BJ (cell line): Measurements from ENCODE around the gene CPEB1. TPM values are rescaled to one million over a fixed set of nuclear protein-coding genes. Genes with fewer than 3 reads are reported as not detected.

Source experiments
- CTCF ChIA-PET: fragments of 350-600 bp; formaldehyde crosslinking; extraction: SDS; loops from one replicate; lab custom pipeline; 2021; ENCODE audit warnings: antibody characterized with exemption, inconsistent platforms; lab: Yijun Ruan, JAX
- POLR2A ChIA-PET: fragments of 300-600 bp; sonication (Branson Sonifier 250); formaldehyde crosslinking; extraction: SDS; loops from one replicate; lab custom pipeline; 2021; ENCODE audit warnings: antibody characterized with exemption; lab: Charles Lee
- DNase-seq: peaks from one replicate; pipeline ENCODE4 v3.0.0-alpha.2; 2011; ENCODE audit warnings: low read depth
- H3K27me3 ChIP-seq: 2 replicates; pipeline ENCODE4 v1.6.0; 2011; ENCODE audit warnings: low read length; ENCODE audit not compliant: control insufficient read depth, insufficient read depth
- H3K36me3 ChIP-seq: 2 replicates; pipeline ENCODE4 v1.5.1; 2011; ENCODE audit warnings: low read length; ENCODE audit not compliant: control insufficient read depth, insufficient read depth
- H3K4me3 ChIP-seq: 2 replicates; pipeline ENCODE4 v1.5.1; 2011; ENCODE audit warnings: low read depth, mild to moderate bottlenecking, control low read depth, low read length
- CTCF ChIP-seq: IDR thresholded peaks from 2 replicates; pipeline ENCODE4 v1.5.1; 2011; ENCODE audit warnings: low read depth, mild to moderate bottlenecking, control low read depth, inconsistent platforms, low read length, moderate library complexity; ENCODE audit not compliant: insufficient read depth
- polyA plus RNA-seq: library from polyadenylated mRNA; depleted of rRNA; stranded (reverse); fragments of >200 nt; gene quantifications from 2 replicates; pipeline ENCODE4 v1.2.3, GENCODE V29; 2011

CPEB1 gene
- polyA plus RNA-seq, 1 experiment, result 4.1 TPM

- peaks cover 15% of the 10 kb centered on the region for H3K36me3 ChIP-seq
- CTCF ChIA-PET, result interaction anchor here (0.6 to 2.4 kb wide), 12 partner anchors 9 to 520 kb away, joined by 3 to 25 read pairs (median 4); partner anchors contain the start of genes C15orf40 and WHAMM
- peak; percentile 98 for TF ChIP-seq CTCF
- DNase-seq, result peak; percentile 76
- H3K27me3 ChIP-seq, result no peaks in the 10 kb centered on the region
- peak within 1 kb of the TSS; percentile 91 for H3K4me3 ChIP-seq
- POLR2A ChIA-PET, result interaction anchor here (0.6 to 1.4 kb wide), 4 partner anchors 9 to 530 kb away, joined by 3 to 5 read pairs (median 4); no protein-coding TSS in a partner anchor
Measured at GRCh38 chr15:82540055-82540983, 106.8 kb downstream of the CPEB1 start, which contains the start of gene RPS17. Gene RPS17 (minus strand): TSS chr15:82540457. CDS start chr15:82540428, 29 bp downstream.

- no peak for TF ChIP-seq CTCF
- ChIA-PET CTCF (interaction anchor here (0.6 to 2.4 kb wide), 10 partner anchors 9 to 521 kb away, joined by 3 to 25 read pairs (median 4); partner anchors contain the start of gene WHAMM), POLR2A (interaction anchor here (1.4 kb wide), 1 partner anchor 210 kb away, joined by 5 read pairs; no protein-coding TSS in a partner anchor)
- Histone ChIP-seq H3K27me3 (no peaks in the 10 kb centered on the region), H3K36me3 (peaks cover 15% of the 10 kb centered on the region), H3K4me3 (peak overlapping the region; percentile 91)
- no peak for DNase-seq
Measured at GRCh38 chr15:82539691-82540054, 107.5 kb downstream of the CPEB1 start.

GRCh38 chr15:82538961-82539690 is 108.0 kb downstream of the CPEB1 start:
- no peaks in the 10 kb centered on the region for H3K27me3 ChIP-seq
- ChIA-PET CTCF (interaction anchor here (1.1 to 2.4 kb wide), 7 partner anchors 8 to 461 kb away, joined by 3 to 25 read pairs (median 4); partner anchors contain the start of gene WHAMM), POLR2A (no interaction called here)
- DNase-seq, result no peak
- peaks cover 15% of the 10 kb centered on the region for H3K36me3 ChIP-seq
- no peak for TF ChIP-seq CTCF
- H3K4me3 ChIP-seq, result peak overlapping the region; percentile 91

GRCh38 chr15:82537351-82537908 is 109.7 kb downstream of the CPEB1 start:
- peaks cover 15% of the 10 kb centered on the region for H3K36me3 ChIP-seq
- no peak for TF ChIP-seq CTCF
- H3K4me3 ChIP-seq, result no peak overlapping the region
- no peak for DNase-seq
- POLR2A ChIA-PET, result no interaction called here
- CTCF ChIA-PET, result interaction anchor here (0.5 to 2.1 kb wide), 2 partner anchors 128 to 474 kb away, joined by 3 to 5 read pairs; partner anchors contain the start of gene C15orf40
- no peaks in the 10 kb centered on the region for H3K27me3 ChIP-seq
